HepG2 (cell line): ENCODE measurements around the gene PRDX2. TPM values are rescaled to one million over a fixed set of nuclear protein-coding genes. Genes with fewer than 3 reads are reported as not detected.

Experiments
- IRF2 ChIP-seq: IDR thresholded peaks from 2 replicates; pipeline ENCODE4 v1.6.1; 2018; ENCODE audit warnings: missing genetic modification reagents, missing compliant biosample characterization
- JUN ChIP-seq: sonication (generic); formaldehyde crosslinking; IDR thresholded peaks from 2 replicates; pipeline ENCODE4 v1.4.0; 2020; ENCODE audit warnings: mild to moderate bottlenecking, missing genetic modification reagents
- KDM5B ChIP-seq: sonication (generic); formaldehyde crosslinking; IDR thresholded peaks from 2 replicates; pipeline ENCODE4 v1.4.0; 2020; ENCODE audit warnings: missing genetic modification reagents, mild to moderate bottlenecking, borderline replicate concordance
- MED1 ChIP-seq: sonication (generic); formaldehyde crosslinking; IDR thresholded peaks from 2 replicates; pipeline ENCODE4 v1.4.0; 2020; ENCODE audit warnings: missing genetic modification reagents
- NFE2 ChIP-seq: sonication (generic); formaldehyde crosslinking; IDR thresholded peaks from 2 replicates; pipeline ENCODE4 v1.4.0; 2020; ENCODE audit warnings: missing genetic modification reagents
- NFIB ChIP-seq: sonication (generic); formaldehyde crosslinking; IDR thresholded peaks from 2 replicates; pipeline ENCODE4 v1.9.0; 2021; ENCODE audit warnings: missing genetic modification reagents, mild to moderate bottlenecking, borderline replicate concordance
- POGZ ChIP-seq: sonication (generic); formaldehyde crosslinking; IDR thresholded peaks from 2 replicates; pipeline ENCODE4 v1.4.0; 2020; ENCODE audit warnings: mild to moderate bottlenecking, missing genetic modification reagents
- POLR2AphosphoS2 ChIP-seq: IDR thresholded peaks from 2 replicates; pipeline ENCODE4 v1.6.1; 2011; ENCODE audit warnings: low read depth, low read length, improper control_type of control experiment
- ZNF12 ChIP-seq: sonication (generic); formaldehyde crosslinking; IDR thresholded peaks from 2 replicates; pipeline ENCODE4 v1.5.0; 2020; ENCODE audit warnings: missing genetic modification reagents
- ZNF256 ChIP-seq: sonication (generic); formaldehyde crosslinking; conservative IDR thresholded peaks from 2 replicates; pipeline ENCODE4 v1.4.0; 2020; ENCODE audit warnings: missing genetic modification reagents
- ZNF292 ChIP-seq: sonication (generic); formaldehyde crosslinking; IDR thresholded peaks from 2 replicates; pipeline ENCODE4 v1.8.1; 2022; ENCODE audit warnings: mild to moderate bottlenecking, low read depth, missing genetic modification reagents, borderline replicate concordance
- ZNF30 ChIP-seq: sonication (generic); formaldehyde crosslinking; IDR thresholded peaks from 2 replicates; pipeline ENCODE4 v1.5.0; 2020; ENCODE audit warnings: mild to moderate bottlenecking, missing genetic modification reagents
- ZNF619 ChIP-seq: sonication (generic); formaldehyde crosslinking; IDR thresholded peaks from 2 replicates; pipeline ENCODE4 v1.4.0; 2020; ENCODE audit warnings: mild to moderate bottlenecking, missing genetic modification reagents
- ZNF766 ChIP-seq: sonication (generic); formaldehyde crosslinking; IDR thresholded peaks from 2 replicates; pipeline ENCODE4 v1.5.0; 2020; ENCODE audit warnings: missing genetic modification reagents, borderline replicate concordance
- polyA plus RNA-seq, 8 experiments: library from polyadenylated mRNA; depleted of rRNA in 3 of 8; stranded (reverse) in 7 of 8; unstranded in 1 of 8; fragments of >200 nt; fragmentation: Illumina TruSeq in 4 of 8; extraction: Trizol in 4 of 8; gene quantifications; 2 replicates each; pipeline versions ENCODE4 v1.2.1 to v1.2.3, GENCODE V29; 2011 to 2016; ENCODE audit warnings: low read depth in 4 of 8, missing spikeins in 1 of 8, mixed read lengths in 1 of 8; ENCODE audit not compliant: insufficient read depth in 1 of 8
- total RNA-seq, 5 experiments: library from RNA; depleted of rRNA; stranded (reverse); fragments of >200 nt; fragmentation: Illumina TruSeq; extraction: Trizol; gene quantifications; 2 replicates each; pipeline ENCODE4 v1.2.3, GENCODE V29; 2016; ENCODE audit warnings: low read depth in 1 of 5
- TF ChIP-seq, protein P1 (sequence below): sonication (generic); formaldehyde crosslinking; IDR thresholded peaks from 2 replicates; pipeline ENCODE4 v1.8.0; 2022; ENCODE audit warnings: low read depth, missing genetic modification reagents
- TF ChIP-seq, protein P2 (sequence below): IDR thresholded peaks from 2 replicates; pipeline ENCODE4 v1.6.1; 2016; ENCODE audit warnings: mild to moderate bottlenecking
- TF ChIP-seq, protein P3 (sequence below): sonication (generic); formaldehyde crosslinking; IDR thresholded peaks from 2 replicates; pipeline ENCODE4 v1.4.0; 2020; ENCODE audit warnings: missing genetic modification reagents
- TF ChIP-seq, protein P4 (sequence below): fragments of 450-650 bp; IDR thresholded peaks from 2 replicates; pipeline ENCODE4 v1.6.1; 2017; ENCODE audit warnings: mild to moderate bottlenecking
- TF ChIP-seq, protein P5 (sequence below): sonication (generic); formaldehyde crosslinking; conservative IDR thresholded peaks from 2 replicates; pipeline ENCODE4 v1.4.0; 2020; ENCODE audit warnings: missing genetic modification reagents

The PRDX2 gene
- total and polyA plus RNA-seq, 2 of the 13 experiments (the other 11 are each of a cell fraction or from before 2014, with no cell fraction given): 218 to 381 TPM

DNA sequence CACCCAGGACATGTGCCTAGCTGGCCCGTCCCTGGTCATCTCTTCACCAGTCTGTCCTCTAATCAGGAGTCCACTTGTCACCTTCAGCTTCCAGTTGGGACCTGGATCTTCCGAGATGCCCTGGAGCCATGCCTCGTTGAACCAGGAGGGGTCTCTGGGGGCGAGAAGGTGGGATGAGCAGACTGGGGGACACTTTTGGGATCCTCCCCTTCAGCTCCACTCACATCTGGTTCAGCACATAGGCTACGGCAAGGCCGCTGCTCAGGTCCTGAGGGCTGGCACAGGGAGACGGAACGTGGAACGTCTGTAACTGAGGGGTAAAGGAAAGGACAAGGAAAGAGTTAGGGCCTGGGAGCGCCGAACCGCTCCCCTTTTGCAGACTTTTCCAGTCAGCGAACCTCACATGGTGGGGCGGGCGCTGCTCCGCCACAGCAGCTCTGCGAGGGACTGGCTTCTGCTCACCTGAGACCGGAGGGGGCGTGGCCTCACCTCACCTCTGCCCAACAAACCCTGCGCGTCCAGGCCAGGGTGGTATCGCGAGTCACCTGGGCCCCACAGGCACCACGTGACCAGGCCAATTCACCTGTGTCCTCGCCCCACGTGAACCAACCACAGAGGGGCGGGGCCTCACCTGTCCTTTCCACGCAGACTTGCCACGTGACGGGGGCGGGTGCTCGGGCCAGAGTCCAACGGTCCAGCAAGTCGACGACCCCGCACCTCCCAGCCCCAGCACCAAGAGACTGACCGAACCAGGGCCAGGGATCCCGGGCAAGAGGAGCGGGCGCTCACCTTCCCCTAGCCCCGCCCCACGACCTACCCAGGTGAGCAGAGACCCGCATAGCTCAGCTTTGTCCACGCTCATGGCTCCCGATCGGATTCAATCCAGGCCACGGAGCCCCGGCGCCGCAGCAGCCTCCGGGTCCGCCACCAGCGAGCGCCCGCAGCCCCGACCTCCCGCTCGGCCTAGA, 26.7 kb downstream of the PRDX2 start, which contains the start of gene HOOK2 (continued):
- TF ChIP-seq, protein P1, sequence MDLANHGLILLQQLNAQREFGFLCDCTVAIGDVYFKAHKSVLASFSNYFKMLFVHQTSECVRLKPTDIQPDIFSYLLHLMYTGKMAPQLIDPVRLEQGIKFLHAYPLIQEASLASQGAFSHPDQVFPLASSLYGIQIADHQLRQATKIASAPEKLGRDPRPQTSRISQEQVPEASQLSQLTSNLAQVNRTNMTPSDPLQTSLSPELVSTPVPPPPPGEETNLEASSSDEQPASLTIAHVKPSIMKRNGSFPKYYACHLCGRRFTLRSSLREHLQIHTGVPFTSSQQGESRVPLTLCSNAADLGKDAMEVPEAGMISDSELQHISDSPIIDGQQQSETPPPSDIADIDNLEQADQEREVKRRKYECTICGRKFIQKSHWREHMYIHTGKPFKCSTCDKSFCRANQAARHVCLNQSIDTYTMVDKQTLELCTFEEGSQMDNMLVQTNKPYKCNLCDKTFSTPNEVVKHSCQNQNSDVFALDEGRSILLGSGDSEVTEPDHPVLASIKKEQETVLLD (CRISPR knock-in tag): no peak
- TF ChIP-seq IRF2: peak; percentile 48
- TF ChIP-seq ZNF292: no peak
- no peak for TF ChIP-seq POLR2AphosphoS2
- TF ChIP-seq ZNF619 (CRISPR knock-in tag): 0 out of 2 replicates have a peak, but pooled peaks have one; percentile 72
- TF ChIP-seq MED1: peak; percentile 27
- TF ChIP-seq ZNF30 (CRISPR knock-in tag): no peak
- no peak for TF ChIP-seq ZNF766
- TF ChIP-seq ZNF256 (CRISPR knock-in tag): no peak
- TF ChIP-seq, protein P2, sequence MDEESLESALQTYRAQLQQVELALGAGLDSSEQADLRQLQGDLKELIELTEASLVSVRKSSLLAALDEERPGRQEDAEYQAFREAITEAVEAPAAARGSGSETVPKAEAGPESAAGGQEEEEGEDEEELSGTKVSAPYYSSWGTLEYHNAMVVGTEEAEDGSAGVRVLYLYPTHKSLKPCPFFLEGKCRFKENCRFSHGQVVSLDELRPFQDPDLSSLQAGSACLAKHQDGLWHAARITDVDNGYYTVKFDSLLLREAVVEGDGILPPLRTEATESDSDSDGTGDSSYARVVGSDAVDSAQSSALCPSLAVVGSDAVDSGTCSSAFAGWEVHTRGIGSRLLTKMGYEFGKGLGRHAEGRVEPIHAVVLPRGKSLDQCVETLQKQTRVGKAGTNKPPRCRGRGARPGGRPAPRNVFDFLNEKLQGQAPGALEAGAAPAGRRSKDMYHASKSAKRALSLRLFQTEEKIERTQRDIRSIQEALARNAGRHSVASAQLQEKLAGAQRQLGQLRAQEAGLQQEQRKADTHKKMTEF: no peak
- TF ChIP-seq, protein P3, sequence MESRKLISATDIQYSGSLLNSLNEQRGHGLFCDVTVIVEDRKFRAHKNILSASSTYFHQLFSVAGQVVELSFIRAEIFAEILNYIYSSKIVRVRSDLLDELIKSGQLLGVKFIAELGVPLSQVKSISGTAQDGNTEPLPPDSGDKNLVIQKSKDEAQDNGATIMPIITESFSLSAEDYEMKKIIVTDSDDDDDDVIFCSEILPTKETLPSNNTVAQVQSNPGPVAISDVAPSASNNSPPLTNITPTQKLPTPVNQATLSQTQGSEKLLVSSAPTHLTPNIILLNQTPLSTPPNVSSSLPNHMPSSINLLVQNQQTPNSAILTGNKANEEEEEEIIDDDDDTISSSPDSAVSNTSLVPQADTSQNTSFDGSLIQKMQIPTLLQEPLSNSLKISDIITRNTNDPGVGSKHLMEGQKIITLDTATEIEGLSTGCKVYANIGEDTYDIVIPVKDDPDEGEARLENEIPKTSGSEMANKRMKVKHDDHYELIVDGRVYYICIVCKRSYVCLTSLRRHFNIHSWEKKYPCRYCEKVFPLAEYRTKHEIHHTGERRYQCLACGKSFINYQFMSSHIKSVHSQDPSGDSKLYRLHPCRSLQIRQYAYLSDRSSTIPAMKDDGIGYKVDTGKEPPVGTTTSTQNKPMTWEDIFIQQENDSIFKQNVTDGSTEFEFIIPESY (CRISPR knock-in tag): peak; percentile 84
- TF ChIP-seq, protein P4, sequence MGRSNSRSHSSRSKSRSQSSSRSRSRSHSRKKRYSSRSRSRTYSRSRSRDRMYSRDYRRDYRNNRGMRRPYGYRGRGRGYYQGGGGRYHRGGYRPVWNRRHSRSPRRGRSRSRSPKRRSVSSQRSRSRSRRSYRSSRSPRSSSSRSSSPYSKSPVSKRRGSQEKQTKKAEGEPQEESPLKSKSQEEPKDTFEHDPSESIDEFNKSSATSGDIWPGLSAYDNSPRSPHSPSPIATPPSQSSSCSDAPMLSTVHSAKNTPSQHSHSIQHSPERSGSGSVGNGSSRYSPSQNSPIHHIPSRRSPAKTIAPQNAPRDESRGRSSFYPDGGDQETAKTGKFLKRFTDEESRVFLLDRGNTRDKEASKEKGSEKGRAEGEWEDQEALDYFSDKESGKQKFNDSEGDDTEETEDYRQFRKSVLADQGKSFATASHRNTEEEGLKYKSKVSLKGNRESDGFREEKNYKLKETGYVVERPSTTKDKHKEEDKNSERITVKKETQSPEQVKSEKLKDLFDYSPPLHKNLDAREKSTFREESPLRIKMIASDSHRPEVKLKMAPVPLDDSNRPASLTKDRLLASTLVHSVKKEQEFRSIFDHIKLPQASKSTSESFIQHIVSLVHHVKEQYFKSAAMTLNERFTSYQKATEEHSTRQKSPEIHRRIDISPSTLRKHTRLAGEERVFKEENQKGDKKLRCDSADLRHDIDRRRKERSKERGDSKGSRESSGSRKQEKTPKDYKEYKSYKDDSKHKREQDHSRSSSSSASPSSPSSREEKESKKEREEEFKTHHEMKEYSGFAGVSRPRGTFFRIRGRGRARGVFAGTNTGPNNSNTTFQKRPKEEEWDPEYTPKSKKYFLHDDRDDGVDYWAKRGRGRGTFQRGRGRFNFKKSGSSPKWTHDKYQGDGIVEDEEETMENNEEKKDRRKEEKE: no peak
- TF ChIP-seq NFIB (CRISPR knock-in tag): no peak
- no peak for TF ChIP-seq NFE2 (CRISPR knock-in tag)
- peak; percentile 63; the same call in 1 of the 2 replicates for TF ChIP-seq KDM5B (CRISPR knock-in tag)
- no peak for TF ChIP-seq POGZ (CRISPR knock-in tag)
- TF ChIP-seq ZNF12 (CRISPR knock-in tag): no peak
- no peak for TF ChIP-seq JUN (CRISPR knock-in tag)
- TF ChIP-seq, protein P5, sequence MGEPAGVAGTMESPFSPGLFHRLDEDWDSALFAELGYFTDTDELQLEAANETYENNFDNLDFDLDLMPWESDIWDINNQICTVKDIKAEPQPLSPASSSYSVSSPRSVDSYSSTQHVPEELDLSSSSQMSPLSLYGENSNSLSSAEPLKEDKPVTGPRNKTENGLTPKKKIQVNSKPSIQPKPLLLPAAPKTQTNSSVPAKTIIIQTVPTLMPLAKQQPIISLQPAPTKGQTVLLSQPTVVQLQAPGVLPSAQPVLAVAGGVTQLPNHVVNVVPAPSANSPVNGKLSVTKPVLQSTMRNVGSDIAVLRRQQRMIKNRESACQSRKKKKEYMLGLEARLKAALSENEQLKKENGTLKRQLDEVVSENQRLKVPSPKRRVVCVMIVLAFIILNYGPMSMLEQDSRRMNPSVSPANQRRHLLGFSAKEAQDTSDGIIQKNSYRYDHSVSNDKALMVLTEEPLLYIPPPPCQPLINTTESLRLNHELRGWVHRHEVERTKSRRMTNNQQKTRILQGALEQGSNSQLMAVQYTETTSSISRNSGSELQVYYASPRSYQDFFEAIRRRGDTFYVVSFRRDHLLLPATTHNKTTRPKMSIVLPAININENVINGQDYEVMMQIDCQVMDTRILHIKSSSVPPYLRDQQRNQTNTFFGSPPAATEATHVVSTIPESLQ (CRISPR knock-in tag): 0 out of 2 replicates have a peak, but pooled peaks have one; percentile 59
